IMR-90 (cell line): ENCODE results near the gene MYCBPAP. TPM values are rescaled to one million over a fixed set of nuclear protein-coding genes. Genes with fewer than 3 reads are reported as not detected.

Experiments
- ATAC-seq: fragments of 200-7000 bp; cut with Tn5 transposase; 2 replicates; pipeline ENCODE4 v1.9.1; 2020; ENCODE audit warnings: low read depth, mild to moderate bottlenecking, moderate library complexity
- BruUV-seq: library from RNA; stranded (reverse); fragments of 400-500 nt; replicated peaks from 2 replicates; lab custom pipeline; 2021; lab: Mats Ljungman, UMichigan
- CTCF ChIA-PET: fragments of 300-600 bp; formaldehyde crosslinking; extraction: SDS; loops from one replicate; lab custom pipeline; 2021; ENCODE audit warnings: antibody characterized with exemption; lab: Yijun Ruan, JAX
- POLR2A ChIA-PET: fragments of 300-600 bp; sonication (Branson Sonifier 250); formaldehyde crosslinking; loops from one replicate; lab custom pipeline; 2022; ENCODE audit warnings: antibody characterized with exemption; ENCODE audit not compliant: unreplicated experiment; lab: Charles Lee
- DNase-seq: peaks from one replicate; pipeline ENCODE4 v3.0.0; 2013
- H2AFZ ChIP-seq: replicated peaks from 2 replicates; pipeline ENCODE3; 2013; ENCODE audit warnings: low read length, mild to moderate bottlenecking; ENCODE audit not compliant: poor library complexity
- H2AK5ac ChIP-seq: 2 replicates; pipeline ENCODE4 v1.6.1; 2013; ENCODE audit warnings: low read depth, low read length, inconsistent platforms
- H2AK9ac ChIP-seq: replicated peaks from 2 replicates; pipeline ENCODE3; 2013; ENCODE audit warnings: mild to moderate bottlenecking, low read depth, low read length, moderate library complexity; ENCODE audit not compliant: poor library complexity
- H2BK120ac ChIP-seq: 2 replicates; pipeline ENCODE4 v1.6.1; 2013; ENCODE audit warnings: low read depth, low read length, inconsistent platforms
- H2BK15ac ChIP-seq: 3 replicates; pipeline ENCODE4 v1.6.1; 2013; ENCODE audit warnings: low read depth, low read length, inconsistent platforms
- H2BK20ac ChIP-seq: 2 replicates; pipeline ENCODE4 v1.6.1; 2013; ENCODE audit warnings: low read depth, mild to moderate bottlenecking, inconsistent platforms, low read length, moderate library complexity
- H2BK5ac ChIP-seq: 2 replicates; pipeline ENCODE4 v1.6.1; 2013; ENCODE audit warnings: mild to moderate bottlenecking, low read depth, low read length, inconsistent platforms; ENCODE audit not compliant: poor library complexity, severe bottlenecking
- H3K14ac ChIP-seq: replicated peaks from 2 replicates; pipeline ENCODE4 v1.6.1; 2013; ENCODE audit warnings: low read depth, low read length, inconsistent platforms
- H3K18ac ChIP-seq: 2 replicates; pipeline ENCODE4 v1.6.1; 2013; ENCODE audit warnings: low read depth, low read length, control low read depth
- H3K23ac ChIP-seq: 2 replicates; pipeline ENCODE4 v1.6.1; 2013; ENCODE audit warnings: low read depth, low read length, inconsistent platforms
- H3K27ac ChIP-seq: 2 replicates; pipeline ENCODE4 v1.5.1; 2013; ENCODE audit warnings: mild to moderate bottlenecking, control low read depth, low read length; ENCODE audit not compliant: insufficient read depth
- H3K27me3 ChIP-seq: 2 replicates; pipeline ENCODE4 v1.6.1; 2013; ENCODE audit warnings: low read length; ENCODE audit not compliant: control insufficient read depth, insufficient read depth
- H3K36me3 ChIP-seq: 2 replicates; pipeline ENCODE4 v1.6.1; 2013; ENCODE audit warnings: low read length, mixed read lengths; ENCODE audit not compliant: control insufficient read depth, insufficient read depth
- H3K4ac ChIP-seq: 2 replicates; pipeline ENCODE4 v1.6.1; 2013; ENCODE audit warnings: low read depth, low read length, inconsistent platforms
- H3K4me1 ChIP-seq: 2 replicates; pipeline ENCODE4 v1.6.1; 2013; ENCODE audit warnings: low read length, mixed read lengths; ENCODE audit not compliant: control insufficient read depth, insufficient read depth
- H3K4me2 ChIP-seq: 2 replicates; pipeline ENCODE4 v1.6.1; 2013; ENCODE audit warnings: low read depth, mild to moderate bottlenecking, control low read depth, low read length, moderate library complexity
- H3K4me3 ChIP-seq: 2 replicates; pipeline ENCODE4 v1.5.1; 2013; ENCODE audit warnings: low read depth, mild to moderate bottlenecking, control low read depth, low read length, moderate library complexity; ENCODE audit not compliant: insufficient read depth
- H3K56ac ChIP-seq: 2 replicates; pipeline ENCODE4 v1.6.1; 2013; ENCODE audit warnings: low read length, inconsistent platforms; ENCODE audit not compliant: insufficient read depth; ENCODE audit errors: extremely low read depth
- H3K79me1 ChIP-seq, 2 experiments: 2 replicates each; pipeline ENCODE4 v1.6.1; 2013; ENCODE audit warnings: low read length in 2 of 2, inconsistent platforms in 1 of 2, low read depth in 1 of 2
- H3K9ac ChIP-seq: 2 replicates; pipeline ENCODE4 v1.6.1; 2013; ENCODE audit warnings: low read depth, low read length, control low read depth
- H3K9me1 ChIP-seq: 2 replicates; pipeline ENCODE4 v1.6.1; 2013; ENCODE audit warnings: low read length, inconsistent platforms; ENCODE audit not compliant: insufficient read depth
- H3K9me3 ChIP-seq: 2 replicates; pipeline ENCODE4 v1.6.1; 2013; ENCODE audit warnings: low read length; ENCODE audit not compliant: control insufficient read depth, insufficient read depth
- H4K20me1 ChIP-seq: 2 replicates; pipeline ENCODE4 v1.6.1; 2013; ENCODE audit warnings: low read length, inconsistent platforms; ENCODE audit not compliant: insufficient read depth
- H4K5ac ChIP-seq: 2 replicates; pipeline ENCODE4 v1.6.1; 2013; ENCODE audit warnings: mild to moderate bottlenecking, low read depth, low read length, control low read depth
- H4K8ac ChIP-seq, 2 experiments: 2 replicates each; pipeline ENCODE4 v1.6.1; 2013; ENCODE audit warnings: low read depth in 2 of 2, low read length in 2 of 2, control low read depth in 1 of 2, inconsistent platforms in 1 of 2
- H4K91ac ChIP-seq: 2 replicates; pipeline ENCODE4 v1.6.1; 2013; ENCODE audit warnings: low read depth, low read length, inconsistent platforms; ENCODE audit not compliant: insufficient read depth
- CTCF ChIP-seq: conservative IDR thresholded peaks from 2 replicates; pipeline ENCODE4 v1.5.1; 2012; ENCODE audit warnings: mild to moderate bottlenecking, low read depth, low read length, improper control_type of control experiment
- FOS ChIP-seq: fragments of 150-350 bp; IDR thresholded peaks from 2 replicates; pipeline ENCODE4 v1.6.1; 2016; ENCODE audit warnings: low read depth, low read length
- MAZ ChIP-seq: IDR thresholded peaks from 2 replicates; pipeline ENCODE4 v1.6.1; 2012; ENCODE audit warnings: low read depth, mild to moderate bottlenecking, low read length, improper control_type of control experiment, moderate library complexity, borderline replicate concordance
- MXI1 ChIP-seq: IDR thresholded peaks from 2 replicates; pipeline ENCODE4 v1.6.1; 2012; ENCODE audit warnings: low read depth, mild to moderate bottlenecking, low read length, moderate library complexity, borderline replicate concordance
- RCOR1 ChIP-seq: IDR thresholded peaks from 2 replicates; pipeline ENCODE4 v1.6.1; 2012; ENCODE audit warnings: mild to moderate bottlenecking, low read length, improper control_type of control experiment; ENCODE audit not compliant: insufficient replicate concordance
- WGBS, 2 experiments: methylation state at CpG; one replicate each; pipeline versions ENCODE4 v1.1.5 to v1.1.7; 2013; ENCODE audit warnings: missing lambda C conversion rate in 2 of 2; ENCODE audit not compliant: insufficient read length in 1 of 2; ENCODE audit errors: extremely low coverage in 2 of 2; 5-methylcytosine and 5-hydroxymethylcytosine counted together
- dilution Hi-C: fragments of 300-500 bp; cut with HindIII; formaldehyde crosslinking; loops from one replicate; pipeline ENCODE4 v1.14.3; 2018; ENCODE audit warnings: low sequenced_read_pairs; ENCODE audit not compliant: unreplicated experiment
- in situ Hi-C: fragments of 300-500 bp; cut with MboI; formaldehyde crosslinking; loops from 3 replicates; pipeline ENCODE4 v1.14.3; 2019; ENCODE audit warnings: low sequenced_read_pairs, inconsistent platforms, mixed read lengths
- intact Hi-C: fragments of 100-400 bp; cut with micrococcal nuclease; formaldehyde crosslinking; loops from 2 replicates; pipeline ENCODE4 v1.10.0; 2022
- polyA plus RNA-seq, 3 experiments: library from polyadenylated mRNA; depleted of rRNA; stranded (reverse); fragments of >200 nt; gene quantifications; 2 replicates each; pipeline ENCODE4 v1.2.3, GENCODE V29; 2012; ENCODE audit warnings: low replicate concordance in 1 of 3
- total RNA-seq: library from RNA; depleted of rRNA; stranded (reverse); fragments of >200 nt; gene quantifications from 2 replicates; pipeline ENCODE4 v1.2.3, GENCODE V29; 2012

Gene MYCBPAP
- total and polyA plus RNA-seq, 2 of the 4 experiments (the other 2 are of a cell fraction) = 0.17 to 0.18 TPM

- Histone ChIP-seq H4K91ac (peak overlapping the region; percentile 71), H4K8ac (peak overlapping the region; percentile 38 to 97), H3K56ac (peak overlapping the region; percentile 65), H3K18ac (no peak overlapping the region; the same call in 1 of the 2 replicates), H3K4ac (peak overlapping the region; percentile 87), H2AK5ac (peak overlapping the region; percentile 29; the same call in 1 of the 2 replicates), H3K9me3 (no peaks in the 10 kb centered on the region), H2AK9ac (peak overlapping the region; percentile 87), H3K4me1 (peaks cover 14% of the 10 kb centered on the region; the same call in 1 of the 2 replicates), H2BK15ac (no peak overlapping the region; the same call in 2 of the 3 replicates), H3K9ac (peak overlapping the region; percentile 71), H3K23ac (peak overlapping the region; percentile 70), H2BK120ac (peak overlapping the region; percentile 71), H2BK20ac (no peak overlapping the region), H4K20me1 (no peaks in the 10 kb centered on the region), H3K9me1 (peaks cover 4% of the 10 kb centered on the region), H3K27me3 (no peaks in the 10 kb centered on the region), H3K27ac (peak overlapping the region; percentile 55), H3K14ac (peak overlapping the region; percentile 91), H4K5ac (peak overlapping the region; percentile 63), H3K79me1 (peaks cover 0 to 7% of the 10 kb centered on the region in 2 experiments; a peak in 2 of 4 replicates), H3K4me2 (peak overlapping the region; percentile 97), H2BK5ac (peak overlapping the region; percentile 28), H3K36me3 (no peaks in the 10 kb centered on the region), H2AFZ (peak overlapping the region; percentile 97), H3K4me3 (peak overlapping the region; percentile 65)
- WGBS, 2 experiments = 10% methylated on average over 30 of the region's 82 CpGs; no CpG with 5 or more reads in 1 of the 2 experiments
- dilution Hi-C loops (no loop called here), in situ Hi-C loops (loop anchor here (10.0 kb wide), 1 partner anchor 413 kb away; no protein-coding TSS in a partner anchor), intact Hi-C loops (loop anchor here (1.0 to 10.0 kb wide), 2 partner anchors 60 to 413 kb away; no protein-coding TSS in a partner anchor)
- POLR2A ChIA-PET = interaction anchor here (0.6 kb wide), 1 partner anchor 97 kb away, joined by 3 read pairs; no protein-coding TSS in a partner anchor
- ATAC-seq = peak; percentile 95
- CTCF ChIA-PET = interaction anchor here (0.7 kb wide), 1 partner anchor 59 kb away, joined by 6 read pairs; no protein-coding TSS in a partner anchor
- BruUV-seq = no TSS peak
- DNase-seq = peak; percentile 69
- TF ChIP-seq FOS (no peak), CTCF (0 out of 2 replicates have a peak, but pooled peaks have one; percentile 23), RCOR1 (no peak), MAZ (peak; percentile 90; the same call in 1 of the 2 replicates), MXI1 (peak; percentile 54; the same call in 1 of the 2 replicates)
Observed at GRCh38 chr17:50541716-50542688, 33.8 kb downstream of the MYCBPAP start.
